AG09309 (cell line): ENCODE results near the gene ANXA1.

ENCODE experiments used
- DNase-seq: peaks from one replicate; pipeline ENCODE4 v3.0.0-alpha.2; 2010; ENCODE audit warnings: low read depth
- H3K4me3 ChIP-seq: 2 replicates; pipeline ENCODE4 v1.5.1; 2011; ENCODE audit warnings: mild to moderate bottlenecking, low read depth, low read length, moderate library complexity; ENCODE audit not compliant: control insufficient read depth
- CTCF ChIP-seq: IDR thresholded peaks from 2 replicates; pipeline ENCODE4 v1.5.1; 2011; ENCODE audit warnings: mild to moderate bottlenecking, low read depth, low read length, inconsistent platforms; ENCODE audit not compliant: insufficient read depth, control insufficient read depth; ENCODE audit errors: missing control alignments

ANXA1 gene

GRCh38 chr9:73170185-73170957 is 18.7 kb downstream of the ANXA1 start:
- no peak overlapping the region for H3K4me3 ChIP-seq
- no peak for TF ChIP-seq CTCF
- DNase-seq = no peak

DNA sequence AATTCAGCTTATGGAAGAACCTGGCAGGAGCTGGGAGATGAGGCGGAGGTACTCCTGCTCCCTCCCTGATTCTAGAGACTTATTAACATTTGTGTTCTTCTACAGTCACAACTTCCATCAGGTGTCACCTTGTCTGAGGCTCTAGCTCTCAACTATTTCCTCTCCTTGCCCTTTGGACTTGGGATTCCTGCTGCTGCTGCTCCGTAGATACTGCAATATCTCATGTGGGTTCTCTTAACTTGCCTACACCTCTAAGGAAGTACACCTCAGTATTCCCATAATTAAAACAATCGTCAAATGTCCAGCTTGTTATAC is 21.2 kb downstream of the ANXA1 start:
- TF ChIP-seq CTCF = no peak
- DNase-seq = no peak
- H3K4me3 ChIP-seq = no peak overlapping the region

DNA sequence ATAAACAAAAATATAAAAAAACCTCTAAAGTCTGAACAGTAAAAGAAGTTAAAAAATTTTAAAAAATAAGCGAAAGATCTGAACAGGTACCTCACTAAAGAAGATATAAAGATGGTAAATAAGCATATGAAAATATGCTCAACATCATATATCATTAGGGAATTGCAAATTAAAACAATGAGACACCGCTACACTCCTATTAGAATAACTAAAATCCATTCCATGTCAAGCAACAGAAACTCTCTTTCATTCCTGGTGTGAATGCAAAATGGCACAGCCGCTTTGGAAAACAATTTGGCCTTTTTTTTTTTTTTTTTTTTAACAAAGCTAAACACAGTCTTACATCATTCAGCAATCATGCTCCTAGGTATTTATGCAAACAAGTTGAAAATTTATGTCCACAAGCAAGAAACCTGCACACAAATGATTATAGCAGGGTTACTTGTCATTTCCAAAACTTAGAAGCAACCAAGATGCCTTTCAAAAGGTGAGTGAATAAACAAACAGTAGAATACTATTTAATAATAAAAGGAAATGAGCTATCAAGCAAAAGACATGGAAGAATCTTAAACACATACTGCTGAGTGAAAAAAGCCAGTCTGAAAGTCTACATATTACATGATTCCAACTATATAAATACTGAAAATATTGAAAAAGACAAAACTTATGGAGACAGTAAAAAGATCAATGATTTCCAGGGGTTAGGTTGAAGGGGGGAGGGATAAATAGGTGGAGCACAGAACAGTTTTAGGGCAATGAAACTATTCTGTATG is 22.1 kb downstream of the ANXA1 start:
- H3K4me3 ChIP-seq = no peak overlapping the region
- TF ChIP-seq CTCF = no peak
- no peak for DNase-seq

GRCh38 chr9:73174330-73174980 is 22.8 kb downstream of the ANXA1 start:
- no peak for TF ChIP-seq CTCF
- no peak overlapping the region for H3K4me3 ChIP-seq
- DNase-seq = no peak

DNA sequence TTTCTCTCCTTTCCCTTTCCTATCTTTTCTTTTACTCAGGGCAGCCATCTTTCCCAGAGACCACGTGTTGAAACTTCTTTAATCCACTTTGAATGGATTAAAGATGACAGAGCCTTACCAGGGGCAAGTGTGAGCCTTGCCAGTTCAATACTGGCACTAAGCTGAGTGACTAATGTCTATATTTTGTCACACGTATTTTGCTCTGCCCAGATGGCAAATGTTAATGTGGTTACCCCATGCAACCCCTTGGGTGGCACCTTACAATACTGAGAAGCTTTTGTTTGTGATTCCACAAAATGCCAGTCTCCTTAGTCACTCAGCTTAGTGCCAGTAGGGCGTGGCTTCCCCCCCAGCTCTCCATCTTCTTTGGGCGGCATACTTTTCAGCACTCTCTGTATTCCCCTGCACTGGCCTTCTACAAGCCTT is 24.8 kb downstream of the ANXA1 start:
- no peak overlapping the region for H3K4me3 ChIP-seq
- TF ChIP-seq CTCF = no peak
- no peak for DNase-seq

GRCh38 chr9:73178044-73178443 is 26.4 kb downstream of the ANXA1 start:
- no peak for TF ChIP-seq CTCF
- no peak overlapping the region for H3K4me3 ChIP-seq
- DNase-seq = no peak
